Measurements from ENCODE around the gene PERM1. TPM values are rescaled to one million over a fixed set of nuclear protein-coding genes. Genes with fewer than 3 reads are reported as not detected.
A peak's percentile ranks its signal among the peaks of the same experiment; 100 is the strongest.
"Not testable (repeated sequence)": the region's sequence is repeated elsewhere in the genome, so short reads cannot be mapped to it uniquely, and the experiment has no call there.

Gene PERM1
- total RNA-seq, 8 experiments from 2014 or later = 0.05 to 1.7 (median 0.20) TPM; not detected in 1

- H3K27ac ChIP-seq = no peak overlapping the region
- no peak overlapping the region for H3K4me3 ChIP-seq
- 92 to 100% (median 96%) methylated on average over 3 to 15 of the region's 23 CpGs; no CpG with 5 or more reads in 6 of the 10 experiments for WGBS, 10 experiments
- H3K4me1 ChIP-seq (replicated peaks in 1 of 2) = no peaks in the 10 kb centered on the region
- in situ Hi-C loops (cut with MboI; ENCODE audit: low pct_unique_long_range_greater_than_20kb in 2 of 9, low sequenced_read_pairs in 9 of 9, unreplicated experiment in 9 of 9) = no loop called here
- no peak for ATAC-seq (replicated peaks in 6 of 8)
Observed at GRCh38 chr1:950881-951280, 31.0 kb downstream of the PERM1 start.

- in situ Hi-C loops (cut with MboI; ENCODE audit: low pct_unique_long_range_greater_than_20kb in 2 of 9, low sequenced_read_pairs in 9 of 9, unreplicated experiment in 9 of 9) = no loop called here
- Histone ChIP-seq H3K4me3 (no peak overlapping the region), H3K27ac (no peak overlapping the region), H3K4me1 (replicated peaks in 1 of 2) (peaks cover 1 to 3% of the 10 kb centered on the region in 2 donors)
- no peak for ATAC-seq (replicated peaks in 6 of 8)
- 80 to 100% (median 94%) methylated on average over 1 to 8 of the region's 9 CpGs; no CpG with 5 or more reads in 2 of the 10 experiments for WGBS, 10 experiments
Observed at GRCh38 chr1:950268-950667, 31.6 kb downstream of the PERM1 start.

GRCh38 chr1:947958-948357 lies 33.9 kb downstream of the PERM1 start:
- Histone ChIP-seq H3K27ac (no peak overlapping the region), H3K4me1 (replicated peaks in 1 of 2) (peaks cover 21 to 27% of the 10 kb centered on the region in 2 donors), H3K4me3 (no peak overlapping the region)
- in situ Hi-C loops (cut with MboI; ENCODE audit: low pct_unique_long_range_greater_than_20kb in 2 of 9, low sequenced_read_pairs in 9 of 9, unreplicated experiment in 9 of 9) = no loop called here
- 80 to 100% (median 90%) methylated on average over 1 to 7 of the region's 15 CpGs; no CpG with 5 or more reads in 5 of the 10 experiments for WGBS, 10 experiments
- no peak for ATAC-seq (replicated peaks in 6 of 8)

GRCh38 chr1:946811-947210 lies 35.1 kb downstream of the PERM1 start:
- in situ Hi-C loops (cut with MboI; ENCODE audit: low pct_unique_long_range_greater_than_20kb in 2 of 9, low sequenced_read_pairs in 9 of 9, unreplicated experiment in 9 of 9); ATAC-seq (replicated peaks in 6 of 8); H3K4me3 ChIP-seq; H3K27ac ChIP-seq: not testable (repeated sequence)
- 80 to 100% (median 83%) methylated on average over 1 to 6 of the region's 13 CpGs; no CpG with 5 or more reads in 5 of the 10 experiments for WGBS, 10 experiments
- peaks cover 31 to 37% of the 10 kb centered on the region in 2 donors for H3K4me1 ChIP-seq (replicated peaks in 1 of 2)

GRCh38 chr1:945688-946556 lies 36.0 kb downstream of the PERM1 start:
- no peak overlapping the region for H3K4me3 ChIP-seq
- no peak overlapping the region for H3K27ac ChIP-seq
- no peak for ATAC-seq (replicated peaks in 6 of 8)
- in situ Hi-C loops (cut with MboI; ENCODE audit: low pct_unique_long_range_greater_than_20kb in 2 of 9, low sequenced_read_pairs in 9 of 9, unreplicated experiment in 9 of 9) = no loop called here
- 94 to 100% (median 100%) methylated on average over 2 to 25 of the region's 29 CpGs; no CpG with 5 or more reads in 5 of the 10 experiments for WGBS, 10 experiments
- peaks cover 37 to 44% of the 10 kb centered on the region in 2 donors for H3K4me1 ChIP-seq (replicated peaks in 1 of 2)

GRCh38 chr1:944341-945325 lies 37.3 kb downstream of the PERM1 start:
- Histone ChIP-seq H3K27ac (peak overlapping the region; percentile 0 to 32), H3K4me3 (no peak overlapping the region), H3K4me1 (replicated peaks in 1 of 2) (peaks cover 48 to 57% of the 10 kb centered on the region in 2 donors)
- 16 to 100% (median 38%) methylated on average over 2 to 15 of the region's 28 CpGs; no CpG with 5 or more reads in 3 of the 10 experiments for WGBS, 10 experiments
- ATAC-seq (replicated peaks in 6 of 8) = peak in 5 of 8 experiments; percentile 17 to 37 (median 23)
- in situ Hi-C loops (cut with MboI; ENCODE audit: low pct_unique_long_range_greater_than_20kb in 2 of 9, low sequenced_read_pairs in 9 of 9, unreplicated experiment in 9 of 9) = no loop called here

- peaks cover 57 to 66% of the 10 kb centered on the region in 2 donors for H3K4me1 ChIP-seq (replicated peaks in 1 of 2)
- no peak for ATAC-seq (replicated peaks in 6 of 8)
Observed at GRCh38 chr1:943545-944340, 38.1 kb downstream of the PERM1 start.

GRCh38 chr1:942864-943533 lies 38.9 kb downstream of the PERM1 start:
- Histone ChIP-seq H3K4me1 (replicated peaks in 1 of 2) (peaks cover 64 to 73% of the 10 kb centered on the region in 2 donors), H3K4me3 (peak overlapping the region in 3 of 5 donors; percentile 17 to 31 (median 25)), H3K27ac (peak overlapping the region; percentile 5 to 69)
- ATAC-seq (replicated peaks in 6 of 8) = no peak
- WGBS, 10 experiments = 0 to 80% (median 24%) methylated on average over 1 to 12 of the region's 27 CpGs; no CpG with 5 or more reads in 4 of the 10 experiments
- in situ Hi-C loops (cut with MboI; ENCODE audit: low pct_unique_long_range_greater_than_20kb in 2 of 9, low sequenced_read_pairs in 9 of 9, unreplicated experiment in 9 of 9) = no loop called here

More at GRCh38 chr1:943545-944340, 38.1 kb downstream of the PERM1 start:
- 0 to 100% (median 68%) methylated on average over 1 to 18 of the region's 27 CpGs; no CpG with 5 or more reads in 4 of the 10 experiments for WGBS, 10 experiments
- no peak overlapping the region for H3K4me3 ChIP-seq
- H3K27ac ChIP-seq = peak overlapping the region in 1 of 2 donors; percentile 26
- in situ Hi-C loops (cut with MboI; ENCODE audit: low pct_unique_long_range_greater_than_20kb in 2 of 9, low sequenced_read_pairs in 9 of 9, unreplicated experiment in 9 of 9) = no loop called here

GRCh38 chr1:942411-942821 lies 39.5 kb downstream of the PERM1 start:
- peak overlapping the region; percentile 5 to 31 (median 17) for H3K4me3 ChIP-seq
- WGBS, 10 experiments = 3% methylated on average over 7 of the region's 48 CpGs; no CpG with 5 or more reads in 9 of the 10 experiments

GRCh38 chr1:941588-942383 lies 40.1 kb downstream of the PERM1 start:
- in situ Hi-C loops (cut with MboI; ENCODE audit: low pct_unique_long_range_greater_than_20kb in 2 of 9, low sequenced_read_pairs in 9 of 9, unreplicated experiment in 9 of 9) = no loop called here
- H3K4me3 ChIP-seq = peak overlapping the region; percentile 5 to 31 (median 17)
- peak; percentile 33 to 55 (median 46) for ATAC-seq (replicated peaks in 6 of 8)
- peaks cover 76 to 85% of the 10 kb centered on the region in 2 donors for H3K4me1 ChIP-seq (replicated peaks in 1 of 2)
- H3K27ac ChIP-seq = peak overlapping the region; percentile 7 to 69
- 0% methylated on average over 1 to 2 of the region's 98 CpGs; no CpG with 5 or more reads in 8 of the 10 experiments for WGBS, 10 experiments

More at GRCh38 chr1:942411-942821, 39.5 kb downstream of the PERM1 start:
- Histone ChIP-seq H3K4me1 (replicated peaks in 1 of 2) (peaks cover 70 to 79% of the 10 kb centered on the region in 2 donors), H3K27ac (peak overlapping the region; percentile 5 to 69)
- ATAC-seq (replicated peaks in 6 of 8) = peak in 6 of 8 experiments; percentile 0 to 15 (median 8)
- in situ Hi-C loops (cut with MboI; ENCODE audit: low pct_unique_long_range_greater_than_20kb in 2 of 9, low sequenced_read_pairs in 9 of 9, unreplicated experiment in 9 of 9) = no loop called here
